ENCODE data around the gene KMT5B.

Gene KMT5B

DNA sequence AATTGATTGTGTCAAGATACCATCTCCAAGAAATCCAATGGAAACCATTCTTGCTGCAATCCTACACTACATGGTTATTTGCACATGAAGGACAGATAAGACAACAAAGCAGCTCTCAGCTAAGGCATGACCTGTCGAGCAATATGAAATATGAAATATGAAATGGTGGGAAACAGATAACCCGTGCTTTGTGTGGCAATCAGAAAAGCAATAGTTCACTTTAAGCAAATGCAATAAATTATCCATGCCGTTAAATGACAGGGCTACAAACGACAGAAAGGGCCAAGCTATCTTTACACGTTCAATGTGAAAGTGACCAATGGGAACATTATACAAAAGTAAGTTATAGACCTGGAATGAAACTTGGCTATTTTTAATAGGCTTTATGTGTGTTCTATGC lies 35.2 kb downstream of the KMT5B start:
- DNase-seq = no peak

DNA sequence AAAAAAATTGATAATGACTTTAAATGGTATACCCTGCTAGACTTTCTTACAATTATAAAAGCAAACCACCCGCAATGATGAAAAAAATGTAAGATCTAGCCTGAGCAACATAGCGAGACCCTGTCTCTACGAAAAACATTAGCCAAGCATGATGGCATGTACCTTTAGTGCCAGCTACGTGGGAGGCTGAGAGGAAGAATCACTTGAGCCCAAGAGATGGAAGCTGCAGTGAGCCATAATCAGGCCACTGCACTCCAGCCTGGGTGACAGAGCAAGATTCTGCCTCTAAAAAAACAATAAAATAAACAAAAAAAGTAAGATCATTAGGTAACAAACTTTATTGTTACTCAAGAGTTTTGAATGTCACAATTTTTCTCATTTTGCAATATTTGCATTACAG lies 39.2 kb downstream of the KMT5B start:
- DNase-seq = no peak

- DNase-seq = no peak
Measured at GRCh38 chr11:68169442-68169841, 43.7 kb downstream of the KMT5B start.

DNA sequence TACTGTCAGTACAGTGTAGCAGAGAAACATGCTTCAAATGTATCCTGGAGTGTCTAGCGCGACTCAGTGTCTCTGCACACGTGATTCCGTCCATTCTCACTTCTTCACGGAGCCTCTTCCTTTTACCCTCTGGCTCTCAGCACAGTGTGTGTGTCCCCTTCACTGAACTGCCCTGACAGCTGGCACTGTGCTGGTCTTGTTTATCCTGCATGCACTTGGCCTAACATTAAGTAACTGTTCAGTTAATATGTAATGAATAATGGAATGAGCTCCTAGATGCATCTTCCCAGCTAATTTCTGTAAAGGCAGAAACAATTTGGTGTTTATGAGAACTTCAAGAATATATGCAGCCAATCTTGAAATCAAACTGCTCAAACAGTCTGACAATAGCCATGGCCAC lies 44.4 kb downstream of the KMT5B start:
- no peak for DNase-seq

DNA sequence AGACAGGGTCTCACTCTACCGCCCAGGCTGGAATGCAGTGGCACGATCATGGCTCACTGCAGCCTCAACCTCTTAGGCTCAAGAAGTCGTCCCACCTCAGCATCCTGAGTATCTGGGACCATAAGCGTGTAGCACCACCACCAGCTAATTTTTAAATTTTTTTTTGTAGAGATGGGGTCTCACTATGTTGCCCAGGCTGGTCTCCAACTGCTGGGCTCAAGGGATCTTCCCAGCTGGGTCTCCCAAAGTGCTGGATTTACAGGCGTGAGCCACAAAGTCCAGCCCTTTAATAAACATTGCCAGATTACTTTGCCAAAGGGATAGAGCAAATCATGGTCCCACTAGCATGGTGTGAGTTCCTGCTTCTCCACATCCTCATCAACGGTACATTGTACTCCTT lies 45.6 kb downstream of the KMT5B start:
- no peak for DNase-seq

DNA sequence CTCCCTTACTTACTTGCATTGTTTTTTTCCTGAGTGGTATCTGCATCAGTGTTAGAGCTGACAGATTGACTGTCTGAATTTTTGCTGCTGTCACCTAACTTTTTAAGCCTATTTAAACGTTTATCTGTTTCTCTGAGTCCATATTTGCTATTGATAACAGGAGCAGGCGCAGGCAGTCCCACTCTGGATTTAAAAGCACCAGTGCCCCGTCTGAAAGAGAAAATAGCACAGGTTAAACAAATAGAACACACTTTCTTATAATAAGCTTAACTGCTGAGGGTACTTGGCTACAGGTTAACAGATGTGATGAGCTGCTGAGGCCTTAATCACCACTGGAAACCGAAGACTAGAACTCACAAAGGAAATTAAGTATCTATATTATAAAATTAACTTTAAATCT lies 46.1 kb downstream of the KMT5B start:
- no peak for DNase-seq

GRCh38 chr11:68165601-68166000 lies 47.5 kb downstream of the KMT5B start:
- no peak for DNase-seq

DNA sequence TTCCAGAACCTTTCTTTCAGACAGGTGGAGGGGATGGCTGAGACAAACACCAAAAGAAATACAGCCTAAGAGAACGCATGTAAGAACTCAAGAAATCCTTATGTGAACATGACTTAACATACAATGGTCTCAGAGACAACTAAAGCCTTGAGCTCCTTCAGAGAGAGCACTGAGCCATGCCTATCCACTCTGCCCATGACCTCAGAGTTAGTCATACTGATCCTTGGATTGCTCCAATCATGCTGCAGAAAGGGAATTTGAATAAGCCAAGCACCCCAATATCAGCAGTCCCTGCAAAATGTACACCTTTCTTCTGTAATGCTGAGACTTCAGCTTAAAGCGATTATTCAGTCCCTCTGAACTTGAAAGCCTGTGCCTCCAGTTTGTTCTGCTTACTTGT lies 48.7 kb downstream of the KMT5B start:
- no peak for DNase-seq

- no peak for DNase-seq
Measured at GRCh38 chr11:68163691-68164090, 49.4 kb downstream of the KMT5B start.

DNA sequence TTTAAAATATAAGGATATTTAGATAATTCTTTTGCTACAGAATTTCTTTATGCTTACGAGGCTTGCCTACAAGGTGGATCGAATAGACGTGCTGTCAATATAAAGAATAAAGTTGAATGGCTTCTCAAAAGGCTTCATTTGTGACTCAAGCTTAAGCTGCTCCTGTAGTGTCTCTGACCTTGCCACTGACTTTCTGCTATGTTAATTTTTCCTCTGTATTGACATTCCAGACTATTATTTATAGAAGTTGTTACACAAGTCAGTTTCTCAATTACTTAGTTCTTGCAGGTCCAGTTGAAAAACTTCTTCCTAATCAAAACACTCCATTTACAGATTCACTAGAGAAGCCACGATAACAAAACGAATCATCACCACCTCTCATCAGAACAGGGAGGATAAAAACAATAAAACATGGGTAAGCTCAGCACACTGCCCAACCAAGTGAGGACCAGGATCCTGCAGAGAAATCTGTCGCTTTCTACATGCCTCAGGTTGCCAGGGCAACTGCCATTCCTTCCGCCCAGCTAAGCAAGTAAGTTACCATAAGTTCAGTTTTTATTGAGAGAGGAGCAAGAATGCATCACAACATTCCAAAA lies 52.9 kb downstream of the KMT5B start:
- no peak for DNase-seq

DNA sequence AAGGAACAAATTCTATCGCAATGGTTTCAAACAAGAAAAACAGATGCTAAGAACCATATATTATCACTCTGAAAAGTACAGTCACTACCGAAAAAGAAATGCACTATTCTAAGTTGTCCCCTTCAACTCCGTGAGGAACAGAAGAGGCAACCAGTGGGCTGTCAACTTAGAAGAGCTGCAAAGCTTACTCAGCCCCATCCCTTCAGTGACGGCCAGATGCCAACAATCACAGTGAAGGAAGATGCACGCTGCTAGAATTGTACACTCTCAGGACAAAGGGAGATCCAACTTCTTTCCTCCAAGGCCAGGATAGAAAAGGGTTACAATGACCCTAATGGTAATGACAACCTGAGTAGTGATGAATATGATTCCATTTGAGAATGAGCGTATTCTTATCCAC lies 53.4 kb downstream of the KMT5B start:
- no peak for DNase-seq

GRCh38 chr11:68159161-68159560 lies 53.9 kb downstream of the KMT5B start:
- no peak for DNase-seq

DNA sequence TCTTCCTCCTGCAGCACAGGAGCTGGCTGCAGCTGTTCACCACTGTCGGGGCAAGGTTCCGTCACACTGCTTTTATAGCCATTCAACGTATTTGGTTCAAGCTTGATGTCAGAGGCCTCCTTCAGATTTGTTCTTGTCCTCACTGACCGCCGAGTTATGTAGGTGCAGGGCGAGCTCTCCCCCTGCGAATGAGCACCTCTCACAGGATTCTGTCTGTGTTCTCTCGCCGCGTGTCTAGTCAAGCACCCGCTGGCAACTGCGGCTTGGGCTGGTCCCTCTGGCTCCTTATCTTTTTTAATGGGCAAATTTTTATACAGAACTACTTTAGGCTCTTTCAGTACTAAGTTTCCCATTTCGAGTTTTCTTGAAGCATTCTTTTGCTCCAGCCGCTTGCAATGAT lies 54.5 kb downstream of the KMT5B start:
- DNase-seq = no peak

DNA sequence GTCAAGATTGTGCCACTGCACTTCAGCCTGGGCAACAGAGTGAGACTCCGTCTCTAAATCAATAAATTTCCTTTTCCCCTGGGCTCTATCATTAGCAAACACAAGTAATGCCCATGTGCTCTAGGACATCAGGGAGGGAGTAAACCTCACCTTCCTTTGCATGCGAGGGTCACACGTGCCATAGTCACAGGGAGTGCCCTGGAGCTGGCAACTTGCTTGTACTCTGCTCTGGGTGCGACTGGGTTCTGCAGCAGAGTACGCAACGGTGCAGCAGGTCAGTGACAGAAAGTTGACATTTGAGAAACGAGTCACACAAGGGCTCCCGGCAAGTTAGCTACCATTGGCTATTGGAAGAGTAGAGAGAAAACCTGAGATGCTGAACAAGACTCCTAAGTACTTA lies 59.4 kb downstream of the KMT5B start:
- DNase-seq = no peak

DNA sequence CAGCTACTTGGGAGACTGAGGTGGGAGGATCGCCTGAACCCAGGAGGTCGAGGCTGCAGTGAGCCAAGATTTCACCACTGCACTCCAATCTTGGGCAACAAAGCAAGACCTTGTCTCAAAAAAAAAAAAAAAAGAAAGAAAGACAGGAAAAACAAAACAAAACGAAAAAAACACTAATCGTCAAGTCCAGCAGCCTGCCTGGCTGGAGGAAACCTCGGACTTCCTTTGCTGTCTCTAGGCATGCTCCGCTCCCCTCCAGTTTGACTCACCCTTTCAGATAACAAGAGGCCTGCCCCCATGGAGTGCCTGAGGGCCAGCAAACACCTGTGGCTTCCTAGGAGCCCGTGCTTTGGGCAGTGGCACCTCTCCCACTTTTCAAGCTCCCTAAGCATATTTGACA lies 63.1 kb downstream of the KMT5B start:
- no peak for DNase-seq

DNA sequence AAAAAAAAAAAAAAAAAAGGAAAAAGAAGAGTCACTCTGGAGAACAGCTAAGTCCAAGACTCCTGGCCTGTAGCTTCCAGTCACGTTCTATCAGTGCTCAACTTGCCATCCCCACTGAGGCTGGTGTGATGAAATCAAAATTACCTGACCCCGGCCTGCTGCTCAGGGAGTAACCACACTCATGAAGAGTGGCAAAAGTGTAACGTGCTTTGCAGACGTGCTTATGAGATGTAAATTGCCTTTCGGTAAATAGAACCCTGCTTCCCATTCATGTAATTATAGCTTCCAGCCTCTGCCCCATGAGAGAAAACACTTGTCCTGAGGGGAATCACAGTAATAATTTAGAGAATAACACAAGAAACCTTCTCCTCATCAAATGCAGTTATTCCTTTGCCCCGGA lies 63.7 kb downstream of the KMT5B start:
- DNase-seq = no peak

DNA sequence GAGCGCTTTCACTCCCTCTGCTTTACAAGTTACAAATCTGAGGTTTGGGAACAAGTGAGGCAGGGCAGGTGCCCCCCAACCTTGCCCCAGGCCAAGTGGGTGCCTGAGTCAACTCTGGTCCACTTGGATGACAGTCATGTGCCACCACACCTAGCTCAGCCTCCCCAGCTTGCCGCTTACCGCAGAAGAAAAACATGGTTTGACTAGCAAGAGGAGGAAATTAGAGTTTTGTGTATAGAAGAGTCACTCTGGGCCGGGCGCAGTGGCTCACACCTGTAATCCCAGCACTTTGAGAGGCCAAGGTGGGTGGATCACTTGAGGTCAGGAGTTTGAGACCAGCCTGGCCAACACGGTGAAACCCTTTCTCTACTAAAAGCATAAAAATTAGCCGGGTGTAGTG lies 64.2 kb downstream of the KMT5B start:
- no peak for DNase-seq

DNA sequence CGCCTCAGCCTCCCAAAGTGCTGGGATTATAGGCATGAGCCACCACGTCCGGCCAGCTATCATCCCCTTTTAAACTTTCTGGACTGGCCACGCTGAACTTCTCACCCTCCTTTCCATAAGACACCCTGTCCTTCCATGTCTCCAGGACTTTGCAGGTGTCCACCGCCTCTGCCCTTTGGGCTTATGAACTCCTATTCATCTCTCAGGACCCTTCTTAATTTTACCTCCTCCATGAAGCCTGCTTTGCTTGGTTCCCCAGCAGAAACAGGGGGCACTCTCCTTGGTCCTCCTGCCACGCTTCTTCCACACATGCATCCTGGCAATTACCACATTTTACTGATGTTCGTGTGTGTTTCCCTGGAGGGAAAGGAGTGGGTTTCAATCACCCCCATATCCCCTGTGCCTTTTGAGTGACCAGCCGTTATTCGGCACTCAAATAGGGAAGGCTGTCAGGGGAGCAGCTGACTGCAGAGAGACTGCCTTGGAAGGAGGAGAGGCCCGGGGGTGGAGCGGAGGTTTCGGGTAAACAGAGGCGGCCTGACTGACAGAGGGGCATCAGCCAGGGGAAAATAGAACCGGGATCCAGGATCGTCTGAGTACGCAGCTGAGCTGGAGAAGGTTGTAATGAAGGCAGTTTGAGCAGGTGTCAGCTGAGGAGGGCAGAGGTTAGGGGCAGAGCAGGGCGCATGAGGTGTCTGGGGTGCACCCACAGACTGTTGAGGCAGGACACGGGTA lies 64.9 kb downstream of the KMT5B start:
- DNase-seq = no peak

GRCh38 chr11:68146704-68147474 lies 66.2 kb downstream of the KMT5B start:
- no peak for DNase-seq

GRCh38 chr11:68146010-68146540 lies 67.0 kb downstream of the KMT5B start:
- no peak for DNase-seq

- no peak for DNase-seq
Measured at GRCh38 chr11:68145120-68145866, 67.8 kb downstream of the KMT5B start.

DNA sequence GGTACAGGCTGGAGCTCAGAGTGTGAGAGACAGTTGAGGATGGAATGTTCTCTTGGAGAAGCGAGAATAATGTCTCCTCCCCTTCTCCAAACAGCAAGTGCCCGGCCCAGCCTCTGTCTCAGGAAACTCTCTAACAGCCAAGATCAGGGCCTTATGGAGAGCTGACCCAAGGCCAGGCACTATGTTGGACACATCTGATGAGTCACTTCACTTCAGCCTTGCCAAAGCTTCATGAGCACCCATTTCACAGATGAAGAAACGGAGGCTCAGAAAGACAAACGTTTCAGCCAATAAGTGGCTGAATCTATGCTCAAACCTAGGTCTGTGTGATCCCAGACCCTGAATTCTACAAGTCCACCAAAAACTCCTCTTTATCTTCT lies 69.8 kb downstream of the KMT5B start:
- DNase-seq = no peak

All from stimulated activated CD4-positive, alpha-beta T cell treated with anti-CD3 and anti-CD28 coated beads, Interleukin-15, amount 100 ng/mL, for 24 hours (primary cell).